ENCODE results near the gene EVI5. TPM values are rescaled to one million over a fixed set of nuclear protein-coding genes. Genes with fewer than 3 reads are reported as not detected.

EVI5 gene
- total and polyA plus RNA-seq, 10 of the 15 experiments (the other 5 are each of a cell fraction or from before 2014, with no cell fraction given), result 0.27 to 6.8 (median 1.7) TPM

GRCh38 chr1:92820024-92820423 is 35.1 kb upstream of the EVI5 start:
- POLR2A ChIA-PET, result no interaction called here
- H4K20me1 ChIP-seq (ENCODE audit: control insufficient read depth, insufficient read depth), result no peaks in the 10 kb centered on the region
- TF ChIP-seq TCF12 (IDR thresholded peaks at IDR 0.05; ENCODE audit: low read depth, low read length), result no peak
- no peaks in the 10 kb centered on the region for H3K79me2 ChIP-seq (ENCODE audit: control insufficient read depth, insufficient read depth, low read length)
- no peak overlapping the region for H3K4me3 ChIP-seq
- no peak overlapping the region for H3K27ac ChIP-seq (ENCODE audit: control insufficient read depth, insufficient read depth)
- H2AFZ ChIP-seq (ENCODE audit: control insufficient read depth, low read depth, low read length), result no peak overlapping the region
- H3K9me3 ChIP-seq (replicated peaks; ENCODE audit: control insufficient read depth, insufficient read depth, low read length), result no peaks in the 10 kb centered on the region
- FAIRE-seq (no peak), ATAC-seq (no peak), DNase-seq (ENCODE audit: low read depth, low spot score) (no peak)
- RAD21 ChIA-PET (ENCODE audit: unreplicated experiment), result interaction anchor here (1.1 to 4.8 kb wide), 2 partner anchors 69 to 71 kb away, joined by 3 to 65 read pairs; no protein-coding TSS in a partner anchor
- H3K4me1 ChIP-seq (ENCODE audit: control insufficient read depth, insufficient read depth, low read length), result no peaks in the 10 kb centered on the region
- in situ Hi-C loops (cut with MboI), result no loop called here
- BruUV-seq (replicated peaks), result no TSS peak
- no peaks in the 10 kb centered on the region for H3K36me3 ChIP-seq (ENCODE audit: control insufficient read depth in 2 of 2, insufficient read depth in 2 of 2, low read length in 1 of 2)
- H3K27me3 ChIP-seq (replicated peaks in 1 of 2; ENCODE audit: control insufficient read depth in 2 of 2, insufficient read depth in 2 of 2, low read length in 1 of 2), result no peaks in the 10 kb centered on the region
- no peak overlapping the region for H3K9ac ChIP-seq (ENCODE audit: control insufficient read depth, insufficient read depth, low read length)
- SMC1A ChIA-PET (ENCODE audit: uncharacterized antibody, unreplicated experiment), result interaction anchor here (0.6 to 5.1 kb wide), 2 partner anchors 71 to 1753 kb away, joined by 3 to 56 read pairs; no protein-coding TSS in a partner anchor
- CTCF ChIA-PET, result interaction anchor here (1.8 to 7.6 kb wide), 2 partner anchors 30 to 73 kb away, joined by 5 to 178 read pairs; no protein-coding TSS in a partner anchor
- intact Hi-C loops (cut with micrococcal nuclease; ENCODE audit: unreplicated experiment), result no loop called here
- H3K4me2 ChIP-seq (ENCODE audit: control insufficient read depth, insufficient read depth), result no peak overlapping the region
- 67% methylated on average over 3 of the region's 3 CpGs for WGBS (ENCODE audit: insufficient coverage, insufficient replicate concordance, low lambda C conversion rate, missing lambda C conversion rate)

- 62% methylated on average over 3 of the region's 3 CpGs for WGBS (ENCODE audit: insufficient coverage, insufficient replicate concordance, low lambda C conversion rate, missing lambda C conversion rate)
- no peak overlapping the region; the same call in none of the 2 replicates for H2AFZ ChIP-seq (ENCODE audit: control insufficient read depth, low read depth, low read length)
- H3K9me3 ChIP-seq (replicated peaks; ENCODE audit: control insufficient read depth, insufficient read depth, low read length), result no peaks in the 10 kb centered on the region
- in situ Hi-C loops (cut with MboI), result loop anchor here (5.0 kb wide), 1 partner anchor 71 kb away; no protein-coding TSS in a partner anchor
- H3K79me2 ChIP-seq (ENCODE audit: control insufficient read depth, insufficient read depth, low read length), result no peaks in the 10 kb centered on the region
- no TSS peak for BruUV-seq (replicated peaks)
- H3K9ac ChIP-seq (ENCODE audit: control insufficient read depth, insufficient read depth, low read length), result no peak overlapping the region
- no peak for DNase-seq (ENCODE audit: low read depth, low spot score)
- ChIA-PET CTCF (interaction anchor here (0.6 to 7.6 kb wide), 37 partner anchors 8 to 917 kb away, joined by 3 to 178 read pairs (median 4); partner anchors contain the start of genes EVI5 and RPL5), RAD21 (ENCODE audit: unreplicated experiment) (interaction anchor here (0.6 to 4.8 kb wide), 11 partner anchors 10 to 820 kb away, joined by 3 to 65 read pairs (median 4); no protein-coding TSS in a partner anchor), SMC1A (ENCODE audit: uncharacterized antibody, unreplicated experiment) (interaction anchor here (0.6 to 5.1 kb wide), 15 partner anchors 18 to 825 kb away, joined by 3 to 56 read pairs (median 4); no protein-coding TSS in a partner anchor), POLR2A (interaction anchor here (0.7 to 1.2 kb wide), 3 partner anchors 69 to 173 kb away, joined by 3 to 8 read pairs (median 8); no protein-coding TSS in a partner anchor)
- ATAC-seq, result peak; percentile 90
- no peak overlapping the region for H3K4me2 ChIP-seq (ENCODE audit: control insufficient read depth, insufficient read depth)
- no peaks in the 10 kb centered on the region for H3K27me3 ChIP-seq (replicated peaks in 1 of 2; ENCODE audit: control insufficient read depth in 2 of 2, insufficient read depth in 2 of 2, low read length in 1 of 2)
- no peak for FAIRE-seq
- H4K20me1 ChIP-seq (ENCODE audit: control insufficient read depth, insufficient read depth), result no peaks in the 10 kb centered on the region
- H3K4me3 ChIP-seq, result no peak overlapping the region
- H3K36me3 ChIP-seq (ENCODE audit: control insufficient read depth in 2 of 2, insufficient read depth in 2 of 2, low read length in 1 of 2), result no peaks in the 10 kb centered on the region
- TF ChIP-seq RAD21 (IDR thresholded peaks at IDR 0.05; ENCODE audit: insufficient read depth, low read depth, low read length) (peak; percentile 73), SMAD1 (IDR thresholded peaks at IDR 0.05; ENCODE audit: low read depth, partially characterized antibody) (no peak), YY1 (IDR thresholded peaks at IDR 0.05; ENCODE audit: low read depth, low read length) (0 out of 2 replicates have a peak, but pooled peaks have one; percentile 29), CTCF (IDR thresholded peaks at IDR 0.05 in 2 of 3, conservative IDR thresholded peaks at IDR 0.05 in 1 of 3; ENCODE audit: control insufficient read depth in 2 of 3, extremely low read depth in 1 of 3, insufficient read depth in 1 of 3, low read depth in 3 of 3, low read length in 3 of 3) (peak; percentile 62 to 86 (median 77)), SMC3 (IDR thresholded peaks at IDR 0.05; ENCODE audit: borderline replicate concordance, low read length) (peak; percentile 75; the same call in 1 of the 2 replicates)
- intact Hi-C loops (cut with micrococcal nuclease; ENCODE audit: unreplicated experiment), result loop anchor here (1.0 to 10.0 kb wide), 3 partner anchors 69 to 821 kb away; no protein-coding TSS in a partner anchor
- H3K4me1 ChIP-seq (ENCODE audit: control insufficient read depth, insufficient read depth, low read length), result no peaks in the 10 kb centered on the region
- H3K27ac ChIP-seq (ENCODE audit: control insufficient read depth, insufficient read depth), result no peak overlapping the region
These were observed 33.3 kb upstream of the EVI5 start for GRCh38 chr1:92817986-92818764.
